PC-3 (cell line): Measurements from ENCODE around the gene LRRTM4. TPM values are rescaled to one million over a fixed set of nuclear protein-coding genes. Genes with fewer than 3 reads are reported as not detected.

Experiments used
- ATAC-seq: fragments of 200-7000 bp; cut with Tn5 transposase; 2 replicates; pipeline ENCODE4 v1.9.1; 2020; ENCODE audit warnings: mild to moderate bottlenecking, moderate library complexity
- BruUV-seq: library from RNA; stranded (reverse); fragments of 400-500 nt; replicated peaks from 2 replicates; lab custom pipeline; 2021; lab: Mats Ljungman, UMichigan
- CTCF ChIA-PET: fragments of 300-600 bp; sonication (Branson Sonifier 250); formaldehyde crosslinking; loops from one replicate; lab custom pipeline; 2022; ENCODE audit warnings: antibody characterized with exemption; lab: Charles Lee
- POLR2A ChIA-PET: fragments of 300-600 bp; sonication (Branson Sonifier 250); formaldehyde crosslinking; loops from one replicate; lab custom pipeline; 2022; ENCODE audit warnings: antibody characterized with exemption; ENCODE audit not compliant: unreplicated experiment; lab: Charles Lee
- DNase-seq: peaks from one replicate; pipeline ENCODE4 v3.0.0-alpha.2; 2015
- H2AFZ ChIP-seq: fragments of 300-600 bp; sonication (generic); 2 replicates; pipeline ENCODE4 v1.6.0; 2016; ENCODE audit warnings: antibody characterized with exemption, low read length
- H3F3A ChIP-seq: fragments of 300-600 bp; sonication (generic); one replicate; pipeline ENCODE4 v1.6.0; 2017; ENCODE audit warnings: antibody characterized with exemption, low read length, control low read depth, mild to moderate bottlenecking; ENCODE audit not compliant: unreplicated experiment
- H3K27ac ChIP-seq: fragments of 300-600 bp; sonication (generic); 2 replicates; pipeline ENCODE4 v1.5.1; 2016; ENCODE audit warnings: mild to moderate bottlenecking, low read length
- H3K27me3 ChIP-seq: fragments of 300-600 bp; sonication (generic); 2 replicates; pipeline ENCODE4 v1.6.1; 2016; ENCODE audit warnings: low read length, mixed read lengths
- H3K36me3 ChIP-seq: fragments of 300-600 bp; sonication (generic); 2 replicates; pipeline ENCODE4 v1.6.1; 2016; ENCODE audit warnings: low read depth, mixed run types, low read length, mixed read lengths
- H3K4me1 ChIP-seq: fragments of 300-600 bp; sonication (generic); 2 replicates; pipeline ENCODE4 v1.5.1; 2016; ENCODE audit warnings: low read length; ENCODE audit not compliant: insufficient read depth
- H3K4me2 ChIP-seq: fragments of 300-600 bp; sonication (generic); 2 replicates; pipeline ENCODE4 v1.6.0; 2016; ENCODE audit warnings: low read length
- H3K4me3 ChIP-seq: fragments of 300-600 bp; sonication (generic); 2 replicates; pipeline ENCODE4 v1.5.1; 2016; ENCODE audit warnings: mild to moderate bottlenecking, low read length, mixed read lengths
- H3K79me2 ChIP-seq: fragments of 300-600 bp; sonication (generic); 2 replicates; pipeline ENCODE4 v1.6.1; 2017; ENCODE audit warnings: low read length, mixed read lengths
- H3K9ac ChIP-seq: fragments of 300-600 bp; sonication (generic); 2 replicates; pipeline ENCODE4 v1.6.0; 2016; ENCODE audit warnings: mild to moderate bottlenecking, low read length
- H3K9me2 ChIP-seq: fragments of 300-600 bp; sonication (generic); replicated peaks from 2 replicates; pipeline ENCODE4 v1.6.1; 2016; ENCODE audit warnings: mixed run types, low read length, mixed read lengths
- H3K9me3 ChIP-seq: fragments of 300-600 bp; sonication (generic); 2 replicates; pipeline ENCODE4 v1.6.1; 2016; ENCODE audit warnings: low read length, mixed read lengths
- H4K20me1 ChIP-seq: fragments of 300-600 bp; sonication (generic); 2 replicates; pipeline ENCODE4 v1.6.1; 2016; ENCODE audit warnings: low read length, mixed read lengths
- CTCF ChIP-seq: fragments of 300-600 bp; sonication (generic); conservative IDR thresholded peaks from 2 replicates; pipeline ENCODE4 v1.5.1; 2017; ENCODE audit warnings: antibody characterized with exemption, low read depth, mild to moderate bottlenecking, low read length
- EZH2 ChIP-seq: fragments of 300-600 bp; sonication (generic); IDR thresholded peaks from one replicate; pipeline ENCODE4 v1.6.1; 2017; ENCODE audit warnings: antibody characterized with exemption, mild to moderate bottlenecking, low read length; ENCODE audit not compliant: unreplicated experiment
- EZH2phosphoT487 ChIP-seq: fragments of 300-600 bp; sonication (generic); IDR thresholded peaks from 2 replicates; pipeline ENCODE4 v1.6.1; 2018; ENCODE audit warnings: mild to moderate bottlenecking, antibody characterized with exemption, low read length, borderline replicate concordance
- intact Hi-C: fragments of 100-400 bp; cut with micrococcal nuclease; formaldehyde crosslinking; loops from 2 replicates; pipeline ENCODE4 v1.9.0; 2023
- total RNA-seq: library from RNA; depleted of rRNA; stranded (reverse); fragments of >200 nt; gene quantifications from 2 replicates; pipeline ENCODE4 v1.2.3, GENCODE V29; 2014

LRRTM4 gene
- total RNA-seq, 1 experiment from 2014 or later = not detected

- no peak overlapping the region for H3K9ac ChIP-seq
- CTCF ChIA-PET = no interaction called here
- intact Hi-C loops = no loop called here
These were observed 589.6 kb downstream of the LRRTM4 start for GRCh38 chr2:76932550-76932949.

GRCh38 chr2:76930056-76930744, 592.0 kb downstream of the LRRTM4 start:
- Histone ChIP-seq H3K9ac (no peak overlapping the region), H3K27me3 (no peaks in the 10 kb centered on the region), H3K36me3 (no peaks in the 10 kb centered on the region), H3K4me3 (no peak overlapping the region), H2AFZ (no peak overlapping the region), H3K27ac (no peak overlapping the region), H4K20me1 (no peaks in the 10 kb centered on the region), H3K79me2 (no peaks in the 10 kb centered on the region), H3K4me2 (no peak overlapping the region), H3K9me2 (no peaks in the 10 kb centered on the region), H3K4me1 (no peaks in the 10 kb centered on the region), H3F3A (no peaks in the 10 kb centered on the region), H3K9me3 (peaks cover 21% of the 10 kb centered on the region; the same call in 1 of the 2 replicates)
- DNase-seq (no peak), ATAC-seq (no peak)
- POLR2A ChIA-PET = no interaction called here
- CTCF ChIA-PET = no interaction called here
- TF ChIP-seq EZH2 (no peak), CTCF (no peak), EZH2phosphoT487 (no peak)
- BruUV-seq = no TSS peak
- intact Hi-C loops = no loop called here

More at GRCh38 chr2:76932550-76932949, 589.6 kb downstream of the LRRTM4 start:
- Histone ChIP-seq H3K36me3 (no peaks in the 10 kb centered on the region), H3K4me1 (no peaks in the 10 kb centered on the region), H3K27ac (no peak overlapping the region), H4K20me1 (no peaks in the 10 kb centered on the region), H2AFZ (no peak overlapping the region), H3K79me2 (no peaks in the 10 kb centered on the region), H3K9me2 (no peaks in the 10 kb centered on the region), H3K4me2 (no peak overlapping the region), H3F3A (no peaks in the 10 kb centered on the region), H3K4me3 (no peak overlapping the region), H3K9me3 (0 out of 2 replicates have a peak, but pooled peaks cover 10% of the 10 kb centered on the region), H3K27me3 (no peaks in the 10 kb centered on the region)
- POLR2A ChIA-PET = no interaction called here
- ATAC-seq (no peak), DNase-seq (no peak)
- no TSS peak for BruUV-seq
- TF ChIP-seq EZH2phosphoT487 = no peak

DNA sequence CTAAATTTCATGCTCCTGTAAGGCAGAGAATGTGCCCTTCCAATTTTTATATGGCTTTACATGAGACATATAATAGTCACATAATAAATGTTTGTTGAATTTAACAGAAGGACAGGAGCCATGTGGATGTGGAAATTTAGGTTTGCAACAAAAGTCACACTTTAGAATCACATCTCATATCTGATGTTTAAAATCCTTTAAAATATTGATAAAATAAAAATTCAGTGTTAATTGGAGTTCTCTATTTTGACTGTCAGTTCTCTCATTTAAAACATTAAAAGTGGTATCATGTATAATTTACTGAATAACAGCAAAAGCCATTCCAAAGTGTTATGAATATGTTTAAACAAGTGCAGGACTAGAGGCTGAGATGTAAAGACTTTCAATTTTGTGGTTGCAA, 594.1 kb downstream of the LRRTM4 start:
- DNase-seq (no peak), ATAC-seq (no peak)
- H3K4me3 ChIP-seq = no peak overlapping the region
- CTCF ChIA-PET = no interaction called here
- no TSS peak for BruUV-seq
- H4K20me1 ChIP-seq = no peaks in the 10 kb centered on the region
- no peak overlapping the region for H3K4me2 ChIP-seq
- H3K4me1 ChIP-seq = no peaks in the 10 kb centered on the region
- H3K9ac ChIP-seq = no peak overlapping the region
- H3K36me3 ChIP-seq = no peaks in the 10 kb centered on the region
- H3K79me2 ChIP-seq = no peaks in the 10 kb centered on the region
- no peak overlapping the region for H2AFZ ChIP-seq
- TF ChIP-seq EZH2 (no peak), EZH2phosphoT487 (no peak), CTCF (no peak)
- POLR2A ChIA-PET = no interaction called here
- peaks cover 21% of the 10 kb centered on the region; the same call in 1 of the 2 replicates for H3K9me3 ChIP-seq
- no peaks in the 10 kb centered on the region for H3K27me3 ChIP-seq
- H3K9me2 ChIP-seq = no peaks in the 10 kb centered on the region
- intact Hi-C loops = no loop called here
- no peak overlapping the region for H3K27ac ChIP-seq
- H3F3A ChIP-seq = no peaks in the 10 kb centered on the region
